Duodenal mucosa (tissue), 2 donors: Measurements from ENCODE around the gene NELFB.
A peak's percentile ranks its signal among the peaks of the same experiment; 100 is the strongest.

Experiments used
- H3K27ac ChIP-seq: one replicate; pipeline ENCODE4 v1.7.0; 2013; ENCODE audit warnings: low read depth, low read length
- H3K27me3 ChIP-seq, 2 donors: one replicate each; pipeline ENCODE4 v1.7.0; 2013; ENCODE audit warnings: low read length in 2 of 2, control low read depth in 1 of 2; ENCODE audit not compliant: insufficient read depth in 2 of 2, control insufficient read depth in 1 of 2
- H3K36me3 ChIP-seq, 2 donors: one replicate each; pipeline ENCODE4 v1.7.0; 2013; ENCODE audit warnings: low read length in 2 of 2, control low read depth in 1 of 2; ENCODE audit not compliant: insufficient read depth in 2 of 2, control insufficient read depth in 1 of 2
- H3K4me1 ChIP-seq, 2 donors: one replicate each; pipeline ENCODE4 v1.7.0; 2013; ENCODE audit warnings: low read length in 2 of 2, control low read depth in 1 of 2; ENCODE audit not compliant: insufficient read depth in 2 of 2, control insufficient read depth in 1 of 2
- H3K4me3 ChIP-seq, 2 donors: one replicate each; pipeline ENCODE4 v1.7.0; 2013; ENCODE audit warnings: low read length in 2 of 2, low read depth in 1 of 2
- H3K9ac ChIP-seq, 2 donors: one replicate each; pipeline ENCODE4 v1.7.0; 2013; ENCODE audit warnings: low read length in 2 of 2, low read depth in 1 of 2
- H3K9me3 ChIP-seq, 2 donors: one replicate each; pipeline ENCODE4 v1.7.0; 2013; ENCODE audit warnings: low read length in 2 of 2, control low read depth in 1 of 2; ENCODE audit not compliant: control insufficient read depth in 1 of 2

The NELFB gene

GRCh38 chr9:137311171-137311985 lies 56.3 kb downstream of the NELFB start:
- H3K27ac ChIP-seq: peak overlapping the region; percentile 85
- H3K9ac ChIP-seq: peak overlapping the region; percentile 61 to 72
- no peaks in the 10 kb centered on the region for H3K36me3 ChIP-seq

GRCh38 chr9:137311986-137312851 lies 57.1 kb downstream of the NELFB start:
- Histone ChIP-seq H3K36me3 (no peaks in the 10 kb centered on the region), H3K9ac (peak overlapping the region; percentile 25 to 61), H3K4me1 (peaks cover 18 to 39% of the 10 kb centered on the region in 2 donors), H3K4me3 (no peak overlapping the region), H3K27ac (peak overlapping the region; percentile 75), H3K27me3 (no peaks in the 10 kb centered on the region), H3K9me3 (no peaks in the 10 kb centered on the region)

More at GRCh38 chr9:137311171-137311985, 56.3 kb downstream of the NELFB start:
- H3K27me3 ChIP-seq: no peaks in the 10 kb centered on the region
- no peaks in the 10 kb centered on the region for H3K9me3 ChIP-seq
- peaks cover 26 to 43% of the 10 kb centered on the region in 2 donors for H3K4me1 ChIP-seq
- peak overlapping the region; percentile 22 to 28 for H3K4me3 ChIP-seq

DNA sequence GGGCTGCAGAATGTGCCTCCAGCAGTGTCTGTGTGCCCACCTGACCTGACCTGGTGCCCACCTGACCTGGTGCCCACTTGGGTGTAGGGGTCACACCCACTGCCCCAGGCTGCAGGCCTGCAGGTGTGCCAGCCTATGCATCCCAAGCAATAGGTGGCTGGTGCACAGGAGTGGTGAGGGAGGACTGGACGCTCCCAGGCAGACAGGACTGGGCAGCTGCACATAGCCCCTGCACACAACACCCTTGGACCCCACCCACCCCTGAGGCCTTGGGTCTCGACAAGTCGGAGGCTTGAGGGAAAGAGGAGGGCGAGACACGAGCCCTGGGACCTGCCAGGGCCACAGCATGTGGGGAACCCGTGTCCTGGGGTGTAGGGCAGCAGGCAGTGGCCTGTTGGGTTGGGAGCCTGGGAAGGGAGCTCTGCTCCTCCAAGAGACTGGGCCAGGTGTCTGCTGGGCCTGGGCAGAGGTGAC lies 57.8 kb downstream of the NELFB start:
- Histone ChIP-seq H3K36me3 (no peaks in the 10 kb centered on the region), H3K9ac (no peak overlapping the region), H3K4me1 (peaks cover 17 to 35% of the 10 kb centered on the region in 2 donors), H3K27me3 (no peaks in the 10 kb centered on the region), H3K9me3 (no peaks in the 10 kb centered on the region), H3K27ac (no peak overlapping the region), H3K4me3 (no peak overlapping the region)

GRCh38 chr9:137313326-137313936 lies 58.3 kb downstream of the NELFB start:
- Histone ChIP-seq H3K9me3 (no peaks in the 10 kb centered on the region), H3K4me3 (no peak overlapping the region), H3K4me1 (peaks cover 17 to 35% of the 10 kb centered on the region in 2 donors), H3K36me3 (no peaks in the 10 kb centered on the region), H3K27ac (no peak overlapping the region), H3K27me3 (no peaks in the 10 kb centered on the region), H3K9ac (no peak overlapping the region)

DNA sequence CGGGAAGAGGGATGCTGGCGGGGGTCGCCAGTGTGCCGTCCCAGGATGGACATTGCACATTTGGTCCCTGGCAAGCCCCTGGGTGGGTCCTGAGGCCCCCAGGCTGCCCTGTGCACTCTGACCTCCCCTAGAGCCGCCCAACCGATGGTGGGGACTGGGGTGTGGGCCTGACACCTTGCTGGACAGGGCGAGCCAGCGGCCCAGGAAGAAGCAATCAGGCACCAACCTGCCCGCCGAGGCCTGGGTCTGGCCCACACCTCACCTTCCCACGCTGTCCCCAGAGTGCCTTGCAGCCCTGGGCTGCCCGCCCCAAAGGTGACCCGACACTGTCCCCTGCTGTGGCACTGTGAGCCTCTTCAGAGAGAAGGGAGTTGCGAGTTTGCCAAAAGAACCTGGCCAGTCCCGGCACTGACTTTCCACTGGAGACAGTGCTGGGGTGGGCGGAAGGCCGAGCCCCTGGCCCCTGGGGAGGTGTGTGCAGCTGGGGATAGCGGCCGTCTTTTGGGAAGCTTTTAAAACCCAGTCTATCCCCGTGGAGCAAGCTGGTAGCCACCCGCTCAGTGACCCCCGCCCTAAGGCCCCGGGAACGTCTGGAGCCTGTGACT lies 58.9 kb downstream of the NELFB start:
- no peaks in the 10 kb centered on the region for H3K27me3 ChIP-seq
- no peaks in the 10 kb centered on the region for H3K9me3 ChIP-seq
- no peak overlapping the region for H3K27ac ChIP-seq
- no peak overlapping the region for H3K4me3 ChIP-seq
- no peak overlapping the region for H3K9ac ChIP-seq
- no peaks in the 10 kb centered on the region for H3K36me3 ChIP-seq
- peaks cover 17 to 35% of the 10 kb centered on the region in 2 donors for H3K4me1 ChIP-seq

DNA sequence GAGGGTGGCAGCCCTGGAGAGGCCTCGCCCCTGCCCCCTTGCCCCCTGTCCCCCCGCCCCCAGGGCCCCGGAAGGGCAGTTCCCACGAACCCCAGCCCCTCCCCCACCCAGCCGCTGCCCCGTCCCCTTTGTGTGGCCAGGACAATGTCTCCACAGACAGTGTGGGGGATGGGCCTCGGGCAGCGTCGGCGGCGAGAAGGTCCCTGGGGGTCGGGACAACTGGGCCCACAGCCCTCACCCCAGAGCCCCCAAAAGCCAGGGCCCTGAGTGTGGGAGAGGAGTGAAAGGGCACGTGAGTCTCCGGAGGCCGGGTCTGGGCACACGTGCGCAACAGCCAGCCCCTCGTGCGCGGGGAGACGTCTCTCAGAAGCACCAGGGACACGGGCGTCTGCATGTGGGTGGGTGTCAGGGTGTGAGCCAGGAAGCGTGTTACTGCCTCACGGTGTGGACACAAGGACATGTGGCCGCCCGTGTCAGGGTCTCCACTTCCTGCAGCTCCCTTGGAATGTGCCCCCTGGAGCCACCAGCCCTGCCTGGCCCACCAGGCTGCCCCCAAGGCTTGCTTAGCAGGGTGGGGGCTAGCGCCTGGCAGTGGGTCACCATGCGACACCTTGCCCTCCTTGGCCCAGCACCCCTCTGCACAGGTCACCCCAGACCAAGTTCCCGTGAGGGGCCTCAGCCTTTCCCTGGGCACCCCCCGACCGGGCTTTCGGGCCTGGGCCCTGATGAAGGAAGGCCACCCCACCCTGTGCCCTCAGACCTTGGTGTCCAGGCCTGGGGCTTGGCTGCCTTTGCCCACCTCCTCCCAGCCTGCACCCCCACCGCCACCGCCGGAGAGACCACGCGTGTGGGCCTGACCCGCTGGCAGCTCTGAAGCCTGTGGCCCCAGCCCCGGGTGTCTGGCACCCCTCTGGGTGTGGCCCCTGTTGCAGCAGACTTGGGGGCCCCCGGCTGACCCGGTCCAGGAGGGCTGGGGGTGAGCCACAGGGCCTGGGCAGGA lies 59.7 kb downstream of the NELFB start:
- Histone ChIP-seq H3K4me3 (no peak overlapping the region), H3K27ac (no peak overlapping the region), H3K4me1 (peaks cover 17 to 35% of the 10 kb centered on the region in 2 donors), H3K9me3 (no peaks in the 10 kb centered on the region), H3K27me3 (no peaks in the 10 kb centered on the region), H3K9ac (no peak overlapping the region), H3K36me3 (no peaks in the 10 kb centered on the region)

- Histone ChIP-seq H3K27me3 (no peaks in the 10 kb centered on the region), H3K27ac (no peak overlapping the region), H3K4me1 (peaks cover 14 to 35% of the 10 kb centered on the region in 2 donors), H3K9me3 (no peaks in the 10 kb centered on the region), H3K36me3 (no peaks in the 10 kb centered on the region), H3K4me3 (no peak overlapping the region), H3K9ac (no peak overlapping the region)
These were observed 60.5 kb downstream of the NELFB start for GRCh38 chr9:137315581-137316011.

DNA sequence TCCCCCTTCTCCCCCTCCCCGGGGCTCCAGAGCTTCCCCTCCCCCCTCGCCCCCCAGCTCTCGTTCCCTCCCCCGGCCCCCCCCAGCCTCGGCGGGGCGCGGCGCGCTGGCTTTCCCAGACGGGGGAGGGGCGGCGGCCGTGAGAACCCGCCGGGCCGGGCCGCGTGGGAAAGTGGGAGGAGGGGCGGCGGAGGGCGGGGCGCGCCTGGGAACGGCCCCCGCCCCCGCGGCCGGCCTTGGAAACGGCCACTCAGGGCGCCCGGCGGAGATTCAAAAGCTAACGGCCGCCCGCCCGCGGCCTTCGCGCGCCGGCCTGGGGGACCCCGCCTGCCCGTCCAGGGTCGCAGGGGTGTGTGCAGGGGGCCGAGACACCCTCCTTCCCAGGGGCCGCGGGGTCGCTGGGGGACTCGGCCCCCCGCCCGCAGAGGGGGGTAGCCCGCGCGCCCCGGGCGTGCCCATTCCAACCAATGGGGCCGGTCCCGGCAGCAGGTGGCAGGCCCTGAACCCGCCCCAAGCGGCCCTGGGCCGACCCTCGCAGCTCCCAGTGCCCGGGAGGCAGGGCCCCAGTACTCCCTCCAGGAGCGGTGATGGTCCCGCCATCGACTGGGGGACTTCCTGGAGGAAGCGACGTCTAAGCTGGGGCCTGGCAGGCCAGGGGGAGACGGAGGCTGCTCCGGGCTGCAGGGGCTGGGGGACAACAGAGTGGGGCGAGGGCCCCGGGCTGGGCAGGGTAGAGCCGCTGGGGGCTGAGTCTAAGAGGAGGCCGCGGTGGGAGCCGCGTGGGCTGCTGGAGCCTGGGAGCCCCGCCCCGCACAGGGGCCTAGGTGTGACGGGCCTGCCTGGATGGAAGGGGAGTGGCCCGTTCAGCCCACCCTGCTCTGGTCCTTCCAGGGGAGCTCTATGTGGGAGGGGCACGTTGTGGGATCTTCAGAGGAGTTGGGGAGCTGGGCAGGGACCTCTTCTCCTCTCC lies 61.2 kb downstream of the NELFB start:
- no peaks in the 10 kb centered on the region for H3K36me3 ChIP-seq
- no peaks in the 10 kb centered on the region for H3K27me3 ChIP-seq
- H3K27ac ChIP-seq: no peak overlapping the region
- H3K9ac ChIP-seq: peak overlapping the region in 1 of 2 donors; percentile 10
- H3K9me3 ChIP-seq: no peaks in the 10 kb centered on the region
- peak overlapping the region; percentile 32 to 47 for H3K4me3 ChIP-seq
- peaks cover 7 to 31% of the 10 kb centered on the region in 2 donors for H3K4me1 ChIP-seq
